ENCODE results near the gene EDIL3.

The EDIL3 gene

DNA sequence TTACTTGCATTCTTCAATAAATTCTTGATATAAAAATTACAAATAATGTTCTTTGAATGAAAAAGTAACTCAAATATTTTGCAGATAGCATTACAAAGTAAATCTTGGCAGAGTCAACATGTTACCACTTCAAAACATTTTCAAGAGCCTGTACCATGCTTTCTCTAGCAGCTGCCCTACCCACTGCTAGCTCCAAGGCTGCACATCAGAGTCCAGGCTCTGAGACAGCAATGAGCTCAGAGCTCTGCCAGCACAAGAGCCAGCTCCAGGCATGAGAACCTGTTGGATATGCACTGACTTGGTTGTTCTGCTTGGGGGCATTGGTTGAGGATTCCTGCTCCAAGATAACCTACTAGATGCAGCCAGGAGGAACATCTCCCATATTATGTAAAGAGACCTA is 452.7 kb downstream of the EDIL3 start:
- Histone ChIP-seq H3K36me3 (ENCODE audit: control insufficient read depth, low read length) (no peaks in the 10 kb centered on the region), H4K20me1 (ENCODE audit: control insufficient read depth, insufficient read depth, low read depth, low read length) (no peaks in the 10 kb centered on the region), H3F3A (ENCODE audit: control insufficient read depth, insufficient read depth) (no peaks in the 10 kb centered on the region), H3K79me2 (ENCODE audit: control insufficient read depth, low read length) (no peaks in the 10 kb centered on the region), H3K27me3 (ENCODE audit: control insufficient read depth, low read length) (no peaks in the 10 kb centered on the region), H3K27ac (ENCODE audit: low read depth, low read length) (no peak overlapping the region), H3K4me1 (ENCODE audit: control insufficient read depth, low read length) (no peaks in the 10 kb centered on the region), H3K9me3 (ENCODE audit: control insufficient read depth, insufficient read depth, low read length) (no peaks in the 10 kb centered on the region), H3K9me2 (replicated peaks; ENCODE audit: control insufficient read depth, low read length) (no peaks in the 10 kb centered on the region), H3K4me2 (ENCODE audit: low read length) (no peak overlapping the region), H3K4me3 (ENCODE audit: low read length) (no peak overlapping the region)
- no peak for TF ChIP-seq EZH2phosphoT487 (IDR thresholded peaks at IDR 0.05; ENCODE audit: borderline replicate concordance, low read length)
- TF ChIP-seq, protein P1, sequence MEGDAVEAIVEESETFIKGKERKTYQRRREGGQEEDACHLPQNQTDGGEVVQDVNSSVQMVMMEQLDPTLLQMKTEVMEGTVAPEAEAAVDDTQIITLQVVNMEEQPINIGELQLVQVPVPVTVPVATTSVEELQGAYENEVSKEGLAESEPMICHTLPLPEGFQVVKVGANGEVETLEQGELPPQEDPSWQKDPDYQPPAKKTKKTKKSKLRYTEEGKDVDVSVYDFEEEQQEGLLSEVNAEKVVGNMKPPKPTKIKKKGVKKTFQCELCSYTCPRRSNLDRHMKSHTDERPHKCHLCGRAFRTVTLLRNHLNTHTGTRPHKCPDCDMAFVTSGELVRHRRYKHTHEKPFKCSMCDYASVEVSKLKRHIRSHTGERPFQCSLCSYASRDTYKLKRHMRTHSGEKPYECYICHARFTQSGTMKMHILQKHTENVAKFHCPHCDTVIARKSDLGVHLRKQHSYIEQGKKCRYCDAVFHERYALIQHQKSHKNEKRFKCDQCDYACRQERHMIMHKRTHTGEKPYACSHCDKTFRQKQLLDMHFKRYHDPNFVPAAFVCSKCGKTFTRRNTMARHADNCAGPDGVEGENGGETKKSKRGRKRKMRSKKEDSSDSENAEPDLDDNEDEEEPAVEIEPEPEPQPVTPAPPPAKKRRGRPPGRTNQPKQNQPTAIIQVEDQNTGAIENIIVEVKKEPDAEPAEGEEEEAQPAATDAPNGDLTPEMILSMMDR (IDR thresholded peaks at IDR 0.05; ENCODE audit: low read depth, low read length, poor library complexity, severe bottlenecking): no peak

DNA sequence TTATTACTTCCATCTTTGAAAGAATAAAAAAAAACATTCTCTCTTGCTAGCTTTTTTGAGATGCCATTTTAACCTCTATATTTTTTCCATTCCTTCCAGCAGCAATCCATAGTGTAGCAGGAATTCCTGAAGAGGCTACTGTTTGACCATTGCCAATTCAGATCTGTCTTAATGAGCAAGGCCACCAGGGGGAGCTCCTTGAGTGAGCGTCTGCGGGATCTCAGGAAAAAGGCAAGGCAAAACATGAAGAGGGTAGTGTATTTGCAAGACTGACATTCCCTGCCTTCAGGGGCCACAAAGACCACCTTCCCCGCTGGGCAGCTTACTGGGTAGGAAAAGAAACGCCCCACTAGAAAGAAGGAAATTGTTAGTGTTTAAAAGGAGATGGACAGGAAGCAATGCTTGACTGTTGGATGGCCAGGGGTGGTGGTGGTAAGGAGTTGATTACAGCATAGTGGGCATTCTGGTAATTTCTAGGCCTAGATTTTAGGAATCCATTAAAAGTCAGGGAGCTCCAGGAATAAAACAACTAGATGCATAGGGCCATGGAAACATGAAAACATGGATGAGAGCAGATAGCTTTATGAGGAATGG is 457.4 kb downstream of the EDIL3 start:
- H3K27me3 ChIP-seq (ENCODE audit: control insufficient read depth, low read length): no peaks in the 10 kb centered on the region
- H3K36me3 ChIP-seq (ENCODE audit: control insufficient read depth, low read length): no peaks in the 10 kb centered on the region
- no peaks in the 10 kb centered on the region for H3K79me2 ChIP-seq (ENCODE audit: control insufficient read depth, low read length)
- H3K4me3 ChIP-seq (ENCODE audit: low read length): no peak overlapping the region
- no peaks in the 10 kb centered on the region for H4K20me1 ChIP-seq (ENCODE audit: control insufficient read depth, insufficient read depth, low read depth, low read length)
- no peaks in the 10 kb centered on the region for H3F3A ChIP-seq (ENCODE audit: control insufficient read depth, insufficient read depth)
- no peak overlapping the region for H3K4me2 ChIP-seq (ENCODE audit: low read length)
- no peaks in the 10 kb centered on the region for H3K9me3 ChIP-seq (ENCODE audit: control insufficient read depth, insufficient read depth, low read length)
- H3K27ac ChIP-seq (ENCODE audit: low read depth, low read length): no peak overlapping the region
- no peaks in the 10 kb centered on the region for H3K9me2 ChIP-seq (replicated peaks; ENCODE audit: control insufficient read depth, low read length)
- no peak for TF ChIP-seq EZH2phosphoT487 (IDR thresholded peaks at IDR 0.05; ENCODE audit: borderline replicate concordance, low read length)
- TF ChIP-seq, protein P1 (IDR thresholded peaks at IDR 0.05; ENCODE audit: low read depth, low read length, poor library complexity, severe bottlenecking): peak; percentile 80
- H3K4me1 ChIP-seq (ENCODE audit: control insufficient read depth, low read length): no peaks in the 10 kb centered on the region

DNA sequence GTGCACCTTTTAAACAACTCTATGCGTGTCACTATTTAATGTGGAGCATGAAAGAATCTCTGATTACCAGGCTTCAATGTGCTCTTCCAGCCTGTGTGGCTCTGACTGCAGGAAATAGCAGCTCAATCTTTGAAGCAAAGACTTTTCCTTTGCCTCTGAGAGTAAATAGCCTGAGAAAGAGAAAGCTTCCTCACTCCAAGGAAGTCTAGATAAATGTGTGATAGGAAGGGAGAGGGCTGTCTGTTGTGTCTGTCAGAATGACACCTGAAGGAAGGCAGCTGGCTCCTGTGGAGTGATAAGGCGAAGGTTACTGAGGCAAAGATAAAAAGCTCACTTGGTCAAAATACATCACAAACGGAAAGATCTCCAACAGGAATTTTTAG is 458.7 kb downstream of the EDIL3 start:
- Histone ChIP-seq H3K4me2 (ENCODE audit: low read length) (no peak overlapping the region), H3K27ac (ENCODE audit: low read depth, low read length) (no peak overlapping the region)

More for the DNA sequence above, 458.7 kb downstream of the EDIL3 start:
- no peaks in the 10 kb centered on the region for H3K79me2 ChIP-seq (ENCODE audit: control insufficient read depth, low read length)
- H3K27me3 ChIP-seq (ENCODE audit: control insufficient read depth, low read length): no peaks in the 10 kb centered on the region
- H3K4me1 ChIP-seq (ENCODE audit: control insufficient read depth, low read length): no peaks in the 10 kb centered on the region
- no peaks in the 10 kb centered on the region for H3K9me3 ChIP-seq (ENCODE audit: control insufficient read depth, insufficient read depth, low read length)
- no peaks in the 10 kb centered on the region for H3K36me3 ChIP-seq (ENCODE audit: control insufficient read depth, low read length)
- no peaks in the 10 kb centered on the region for H3F3A ChIP-seq (ENCODE audit: control insufficient read depth, insufficient read depth)
- TF ChIP-seq, protein P1 (IDR thresholded peaks at IDR 0.05; ENCODE audit: low read depth, low read length, poor library complexity, severe bottlenecking): no peak
- no peak for TF ChIP-seq EZH2phosphoT487 (IDR thresholded peaks at IDR 0.05; ENCODE audit: borderline replicate concordance, low read length)
- no peaks in the 10 kb centered on the region for H4K20me1 ChIP-seq (ENCODE audit: control insufficient read depth, insufficient read depth, low read depth, low read length)
- H3K4me3 ChIP-seq (ENCODE audit: low read length): no peak overlapping the region
- H3K9me2 ChIP-seq (replicated peaks; ENCODE audit: control insufficient read depth, low read length): no peaks in the 10 kb centered on the region

Data from DOHH2 (cell line).